Keratinocyte (primary cell): ENCODE results near the gene CCDC82. TPM values are rescaled to one million over a fixed set of nuclear protein-coding genes. Genes with fewer than 3 reads are reported as not detected.
A peak's percentile ranks its signal among the peaks of the same experiment; 100 is the strongest.

Experiments used
- DNase-seq: peaks from one replicate; pipeline ENCODE4 v3.0.0-alpha.2; 2011; ENCODE audit warnings: low read depth, missing footprints, low spot score
- FAIRE-seq: peaks from 2 replicates; lab custom pipeline; 2011; peaks lifted over from hg19 to GRCh38; lab: Jason Lieb, UNC
- H2AFZ ChIP-seq: 2 replicates; pipeline ENCODE4 v1.6.0; 2012; ENCODE audit warnings: low read length, control low read depth, inconsistent platforms; ENCODE audit not compliant: control insufficient read depth
- H3K27ac ChIP-seq: 2 replicates; pipeline ENCODE4 v1.5.1; 2011; ENCODE audit warnings: low read length; ENCODE audit not compliant: control insufficient read depth, insufficient read depth
- H3K27me3 ChIP-seq: 3 replicates; pipeline ENCODE4 v1.6.0; 2011; ENCODE audit warnings: low read length; ENCODE audit not compliant: control insufficient read depth, insufficient read depth; ENCODE audit errors: extremely low read depth
- H3K36me3 ChIP-seq, 2 experiments: 2 replicates in 1 of 2; 3 replicates in 1 of 2; pipeline ENCODE4 v1.5.1; 2011; ENCODE audit warnings: low read length in 2 of 2, mild to moderate bottlenecking in 1 of 2; ENCODE audit not compliant: control insufficient read depth in 2 of 2, insufficient read depth in 2 of 2; ENCODE audit errors: extremely low read depth in 1 of 2
- H3K4me1 ChIP-seq: 3 replicates; pipeline ENCODE4 v1.5.1; 2011; ENCODE audit warnings: low read length; ENCODE audit not compliant: control insufficient read depth, insufficient read depth; ENCODE audit errors: extremely low read depth
- H3K4me2 ChIP-seq: 3 replicates; pipeline ENCODE4 v1.6.0; 2011; ENCODE audit warnings: low read depth, low read length; ENCODE audit not compliant: control insufficient read depth, insufficient read depth; ENCODE audit errors: extremely low read depth
- H3K4me3 ChIP-seq, 3 experiments: fragments of 200-600 bp in 1 of 3; sonication (generic) in 1 of 3; 2 replicates in 2 of 3; 3 replicates in 1 of 3; pipeline ENCODE4 v1.5.1; 2011 to 2016; ENCODE audit warnings: low read length in 3 of 3, mild to moderate bottlenecking in 3 of 3, control low read depth in 2 of 3, inconsistent platforms in 1 of 3, low read depth in 1 of 3, mixed read lengths in 1 of 3, mixed run types in 1 of 3, moderate library complexity in 1 of 3; ENCODE audit not compliant: control insufficient read depth in 2 of 3, insufficient read depth in 2 of 3; ENCODE audit errors: extremely low read depth in 1 of 3
- H3K79me2 ChIP-seq: 2 replicates; pipeline ENCODE4 v1.6.0; 2012; ENCODE audit warnings: low read length; ENCODE audit not compliant: control insufficient read depth, insufficient read depth
- H3K9ac ChIP-seq: 3 replicates; pipeline ENCODE4 v1.6.0; 2011; ENCODE audit warnings: low read length; ENCODE audit not compliant: control insufficient read depth, insufficient read depth; ENCODE audit errors: extremely low read depth
- H3K9me1 ChIP-seq: 3 replicates; pipeline ENCODE4 v1.6.0; 2011; ENCODE audit warnings: low read length; ENCODE audit not compliant: control insufficient read depth, insufficient read depth; ENCODE audit errors: extremely low read depth
- H3K9me3 ChIP-seq: 2 replicates; pipeline ENCODE4 v1.5.1; 2012; ENCODE audit warnings: low read depth, low read length; ENCODE audit not compliant: control insufficient read depth
- H4K20me1 ChIP-seq: 3 replicates; pipeline ENCODE4 v1.6.0; 2011; ENCODE audit warnings: low read length; ENCODE audit not compliant: control insufficient read depth, insufficient read depth; ENCODE audit errors: extremely low read depth
- EZH2 ChIP-seq: IDR thresholded peaks from one replicate; pipeline ENCODE4 v1.6.1; 2012; ENCODE audit warnings: inconsistent platforms, mild to moderate bottlenecking, low read length, moderate library complexity
- dilution Hi-C: fragments of 300-500 bp; cut with MboI; formaldehyde crosslinking; loops from one replicate; pipeline ENCODE4 v1.7.0; 2020; ENCODE audit warnings: low sequenced_read_pairs; ENCODE audit not compliant: extremely low pct_ligation_motif_present
- polyA plus RNA-seq, 5 experiments: library from polyadenylated mRNA; depleted of rRNA in 3 of 5; stranded (reverse) in 3 of 5; stranded (forward) in 1 of 5; unstranded in 1 of 5; fragments of >200 nt; gene quantifications; 1 replicate in 1 of 5; 2 replicates in 3 of 5; 3 replicates in 1 of 5; pipeline versions ENCODE4 v1.2.1 to v1.2.3, GENCODE V29; 2011 to 2012; ENCODE audit warnings: missing spikeins in 2 of 5, low read depth in 1 of 5, low replicate concordance in 1 of 5
- TF ChIP-seq, protein P1 (sequence below), 3 experiments: IDR thresholded peaks in 1 of 3; conservative IDR thresholded peaks in 1 of 3; optimal IDR thresholded peaks in 1 of 3; 2 replicates in 2 of 3; 3 replicates in 1 of 3; pipeline versions ENCODE3 to v1.5.1; 2011; ENCODE audit warnings: low read length in 3 of 3, mild to moderate bottlenecking in 3 of 3, moderate library complexity in 2 of 3, control low read depth in 1 of 3, inconsistent platforms in 1 of 3; ENCODE audit not compliant: insufficient read depth in 2 of 3; ENCODE audit errors: extremely low read depth in 1 of 3

CCDC82 gene
- polyA plus RNA-seq, 1 donor (not counting 4 experiments of a cell fraction or from before 2014, with no cell fraction given), result 19.3 TPM

DNA sequence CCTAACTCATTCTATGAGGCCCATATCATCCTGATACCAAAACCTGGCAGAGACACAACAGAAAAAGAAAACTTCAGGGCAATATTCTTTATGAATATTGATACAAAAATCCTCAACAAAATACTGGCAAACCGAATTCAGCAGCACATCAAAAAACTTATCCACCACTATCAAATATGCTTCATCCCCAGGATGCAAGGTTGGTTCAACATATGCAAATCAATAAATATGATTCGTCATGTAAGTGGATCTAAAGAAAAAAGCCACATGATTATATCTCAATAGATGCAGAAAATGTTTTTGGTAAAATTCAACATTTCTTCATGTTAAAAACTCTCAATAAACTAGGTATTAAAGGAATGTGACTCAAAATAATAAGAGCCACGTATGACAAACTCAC is 41.0 kb upstream of the CCDC82 start:
- DNase-seq (no peak), FAIRE-seq (no peak)
- Histone ChIP-seq H3K36me3 (no peaks in the 10 kb centered on the region), H4K20me1 (no peaks in the 10 kb centered on the region), H3K9me1 (no peaks in the 10 kb centered on the region), H3K9ac (no peak overlapping the region), H3K79me2 (no peaks in the 10 kb centered on the region), H3K4me1 (no peaks in the 10 kb centered on the region), H3K4me2 (no peak overlapping the region), H3K27me3 (peaks cover 5% of the 10 kb centered on the region), H3K27ac (no peak overlapping the region), H3K4me3 (no peak overlapping the region), H3K9me3 (no peaks in the 10 kb centered on the region), H2AFZ (no peak overlapping the region)
- dilution Hi-C loops, result no loop called here
- no peak for TF ChIP-seq EZH2
- TF ChIP-seq, protein P1, sequence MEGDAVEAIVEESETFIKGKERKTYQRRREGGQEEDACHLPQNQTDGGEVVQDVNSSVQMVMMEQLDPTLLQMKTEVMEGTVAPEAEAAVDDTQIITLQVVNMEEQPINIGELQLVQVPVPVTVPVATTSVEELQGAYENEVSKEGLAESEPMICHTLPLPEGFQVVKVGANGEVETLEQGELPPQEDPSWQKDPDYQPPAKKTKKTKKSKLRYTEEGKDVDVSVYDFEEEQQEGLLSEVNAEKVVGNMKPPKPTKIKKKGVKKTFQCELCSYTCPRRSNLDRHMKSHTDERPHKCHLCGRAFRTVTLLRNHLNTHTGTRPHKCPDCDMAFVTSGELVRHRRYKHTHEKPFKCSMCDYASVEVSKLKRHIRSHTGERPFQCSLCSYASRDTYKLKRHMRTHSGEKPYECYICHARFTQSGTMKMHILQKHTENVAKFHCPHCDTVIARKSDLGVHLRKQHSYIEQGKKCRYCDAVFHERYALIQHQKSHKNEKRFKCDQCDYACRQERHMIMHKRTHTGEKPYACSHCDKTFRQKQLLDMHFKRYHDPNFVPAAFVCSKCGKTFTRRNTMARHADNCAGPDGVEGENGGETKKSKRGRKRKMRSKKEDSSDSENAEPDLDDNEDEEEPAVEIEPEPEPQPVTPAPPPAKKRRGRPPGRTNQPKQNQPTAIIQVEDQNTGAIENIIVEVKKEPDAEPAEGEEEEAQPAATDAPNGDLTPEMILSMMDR (optimal IDR thresholded peaks at IDR 0.05 in 1 of 3, IDR thresholded peaks at IDR 0.05 in 1 of 3, conservative IDR thresholded peaks at IDR 0.05 in 1 of 3; ENCODE audit: extremely low read depth in 1 of 3, insufficient read depth in 2 of 3, low read length in 3 of 3), result no peak

DNA sequence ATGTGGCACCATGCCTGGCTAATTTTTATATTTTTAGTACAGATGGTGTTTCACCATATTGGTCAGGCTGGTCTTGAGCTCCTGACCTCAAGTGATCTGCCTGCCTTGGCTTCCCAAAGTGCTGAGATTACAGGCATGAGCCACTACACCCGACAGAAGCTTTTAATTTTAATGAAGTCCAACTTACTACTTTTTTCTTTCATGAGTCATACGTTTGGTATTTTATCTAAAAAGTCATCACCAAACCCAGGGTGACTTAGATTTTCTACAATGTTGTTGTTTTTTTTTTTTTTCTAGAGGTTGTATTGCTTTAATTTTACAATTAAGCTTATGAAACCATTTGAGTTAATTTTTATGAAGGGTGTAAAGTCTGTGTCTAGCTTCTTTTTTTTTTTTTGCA is 35.0 kb upstream of the CCDC82 start:
- Histone ChIP-seq H3K36me3 (no peaks in the 10 kb centered on the region), H3K4me3 (no peak overlapping the region), H3K27ac (no peak overlapping the region), H3K4me2 (no peak overlapping the region), H3K9me1 (no peaks in the 10 kb centered on the region), H3K9me3 (no peaks in the 10 kb centered on the region), H3K9ac (no peak overlapping the region), H3K79me2 (no peaks in the 10 kb centered on the region), H3K27me3 (no peaks in the 10 kb centered on the region), H3K4me1 (no peaks in the 10 kb centered on the region), H2AFZ (no peak overlapping the region), H4K20me1 (no peaks in the 10 kb centered on the region)
- TF ChIP-seq, protein P1 (optimal IDR thresholded peaks at IDR 0.05 in 1 of 3, IDR thresholded peaks at IDR 0.05 in 1 of 3, conservative IDR thresholded peaks at IDR 0.05 in 1 of 3; ENCODE audit: extremely low read depth in 1 of 3, insufficient read depth in 2 of 3, low read length in 3 of 3), result no peak
- dilution Hi-C loops, result no loop called here
- FAIRE-seq (no peak), DNase-seq (peak; percentile 33)
